Effector CD8-positive, alpha-beta T cell (primary cell): ENCODE measurements around the gene TBC1D26.
"Not testable (repeated sequence)": the region's sequence is repeated elsewhere in the genome, so short reads cannot be mapped to it uniquely, and the experiment has no call there.

Source experiments
- DNase-seq: peaks from one replicate; lab custom pipeline; 2025; lab: John Stamatoyannopoulos, UW

TBC1D26 gene

DNA sequence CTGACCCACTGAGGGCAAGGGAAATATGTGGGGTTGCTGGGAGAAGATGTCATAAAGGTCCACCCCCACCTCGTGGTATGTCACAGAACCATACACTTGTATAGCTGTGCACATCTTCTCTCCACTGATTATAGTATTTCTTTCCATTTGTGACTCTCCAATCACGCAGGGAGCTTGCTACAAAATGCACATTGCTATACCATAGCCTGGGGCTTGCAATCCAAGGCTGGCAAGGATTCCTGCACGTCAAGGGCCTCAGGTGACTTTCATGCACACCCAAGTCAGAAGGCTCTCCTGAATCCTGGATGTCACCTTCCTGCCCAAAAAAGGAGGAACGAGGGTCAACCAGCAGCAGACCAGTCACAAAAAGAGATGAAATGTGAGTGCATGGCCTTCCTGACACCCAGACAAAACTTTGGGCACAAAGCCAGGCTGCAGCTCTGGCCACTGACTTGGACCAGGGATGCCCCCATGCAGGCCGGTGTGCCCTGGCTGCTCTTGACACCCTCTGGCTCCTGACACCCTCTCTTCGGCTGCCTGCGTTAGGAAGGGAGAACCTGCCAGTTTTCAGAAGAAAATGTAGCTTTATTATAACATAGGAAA lies 12.1 kb downstream of the TBC1D26 start:
- no peak for DNase-seq

DNA sequence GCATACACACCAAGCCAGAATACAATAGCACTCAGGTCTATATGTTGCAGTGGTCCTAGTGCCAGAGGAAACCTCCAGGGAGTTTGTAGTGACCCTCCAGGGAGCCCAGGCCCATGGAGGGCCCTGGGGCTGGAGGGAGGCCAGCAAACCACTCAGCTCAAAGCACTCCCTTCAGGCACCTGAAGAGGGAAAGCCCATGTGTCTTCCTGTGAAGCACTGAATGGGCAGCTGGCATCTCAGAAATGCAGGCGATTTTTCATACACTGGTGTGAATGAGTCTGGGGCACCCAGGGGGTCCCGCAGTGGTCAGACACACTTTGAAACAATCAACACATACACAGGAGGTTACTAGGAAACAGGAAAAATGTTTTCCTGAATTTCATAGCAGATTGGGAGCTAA lies 12.8 kb downstream of the TBC1D26 start:
- no peak for DNase-seq

DNA sequence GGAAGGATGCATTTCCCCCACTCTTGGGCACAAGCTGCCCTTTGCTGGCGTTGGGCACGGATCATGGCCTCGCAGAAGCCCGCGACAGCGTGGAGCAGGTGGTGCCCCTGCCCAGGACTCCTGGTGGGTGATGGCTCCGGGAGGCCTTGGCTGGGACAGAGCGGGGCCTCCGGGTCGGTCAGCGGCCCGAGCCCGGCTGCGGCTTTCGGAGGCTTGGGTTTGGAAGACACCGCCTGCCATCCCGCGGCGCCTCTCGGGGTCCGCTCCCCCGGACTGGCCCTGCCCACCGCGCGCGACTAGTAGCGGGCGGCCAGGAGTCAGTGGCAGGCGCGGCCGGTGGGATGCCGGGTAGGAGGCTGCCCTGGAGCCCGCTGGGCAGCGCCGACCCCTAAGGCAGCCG lies 17.3 kb downstream of the TBC1D26 start:
- DNase-seq, result not testable (repeated sequence)

DNA sequence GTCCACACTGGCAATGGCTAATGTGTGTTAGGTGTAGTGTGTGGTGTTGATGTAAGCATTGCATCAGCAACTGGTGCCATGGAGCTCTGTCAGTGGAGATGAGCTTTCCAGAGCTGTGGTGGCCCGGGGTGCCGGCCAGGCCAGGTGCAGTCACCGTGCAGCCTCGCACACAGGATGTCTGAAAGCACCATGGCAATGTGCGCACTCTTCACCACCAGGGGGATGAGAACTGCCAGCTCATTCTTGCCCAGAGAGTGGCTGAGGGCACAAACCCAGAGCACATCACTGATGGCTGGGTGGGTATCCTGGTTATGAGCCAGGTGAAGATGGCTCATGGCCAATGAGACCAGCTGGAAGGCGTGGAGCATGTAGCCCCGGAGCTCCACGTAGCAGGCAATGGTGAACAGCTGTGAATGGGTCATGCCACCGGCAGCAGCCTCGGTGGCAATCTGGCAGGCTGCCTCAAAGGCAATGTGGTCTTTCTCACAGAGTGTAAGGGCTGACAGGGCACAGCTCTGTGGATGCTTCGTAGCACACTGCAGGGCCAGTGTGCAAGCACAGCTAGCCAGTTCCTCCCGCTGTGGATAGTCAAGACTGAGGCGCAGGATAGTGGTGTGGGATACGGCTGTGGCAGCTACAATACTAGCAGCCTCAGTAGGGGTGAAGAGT lies 36.9 kb downstream of the TBC1D26 start:
- not testable (repeated sequence) for DNase-seq

DNA sequence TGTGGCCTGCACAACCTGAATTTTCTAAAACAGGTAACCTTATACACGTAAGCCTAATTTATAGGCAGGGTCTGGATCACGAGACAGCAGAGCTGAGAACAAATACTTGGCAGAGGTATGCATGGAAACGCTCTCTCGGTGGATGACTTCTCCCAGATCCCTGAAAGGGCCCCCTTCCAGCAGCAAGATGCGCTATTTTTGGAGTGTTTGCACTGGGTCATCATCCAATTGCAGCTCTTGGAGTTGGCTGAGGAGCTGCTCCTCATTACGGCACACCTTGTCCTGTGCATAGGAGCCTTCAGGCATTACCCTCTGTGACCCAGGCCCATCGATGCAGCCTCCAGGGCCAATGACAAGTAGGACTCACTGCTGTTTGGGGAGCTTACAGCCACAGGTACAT lies 38.6 kb downstream of the TBC1D26 start:
- not testable (repeated sequence) for DNase-seq

DNA sequence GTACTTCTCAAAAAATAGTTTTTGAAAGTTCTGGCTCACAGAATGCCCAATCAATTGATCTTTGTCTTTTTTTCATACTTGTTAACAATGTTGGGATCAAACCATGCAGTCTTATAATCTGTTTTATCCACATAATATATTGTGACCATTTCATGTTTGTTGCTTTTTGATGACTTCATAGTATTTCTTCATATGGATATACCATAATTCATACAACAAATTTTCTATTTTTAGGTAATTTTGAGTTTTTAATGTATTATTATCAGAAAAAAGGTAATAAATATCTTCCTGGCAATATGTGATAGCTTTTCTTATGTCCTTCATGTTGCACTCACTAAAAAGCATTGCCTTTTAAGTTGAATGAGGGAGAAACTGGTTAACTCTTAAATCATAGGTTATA lies 44.8 kb downstream of the TBC1D26 start:
- DNase-seq, result no peak

DNA sequence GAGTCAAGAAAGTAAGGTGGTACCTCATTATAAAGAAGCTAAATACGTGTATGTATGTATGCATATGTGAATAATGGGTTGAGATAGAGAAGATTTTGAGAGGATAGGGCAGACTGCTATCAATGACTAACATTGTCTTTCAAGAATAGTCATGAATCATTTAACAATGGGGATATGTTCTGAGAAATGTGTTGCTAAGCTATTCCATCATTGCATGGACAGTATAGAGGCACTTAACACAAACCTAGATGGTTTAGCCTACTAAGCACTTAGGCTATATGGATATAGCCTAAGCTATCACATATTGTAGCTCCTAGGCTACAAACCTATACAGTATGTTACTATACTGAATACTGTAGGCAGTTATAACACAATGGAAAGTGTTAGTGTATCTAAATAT lies 45.2 kb downstream of the TBC1D26 start:
- no peak for DNase-seq

DNA sequence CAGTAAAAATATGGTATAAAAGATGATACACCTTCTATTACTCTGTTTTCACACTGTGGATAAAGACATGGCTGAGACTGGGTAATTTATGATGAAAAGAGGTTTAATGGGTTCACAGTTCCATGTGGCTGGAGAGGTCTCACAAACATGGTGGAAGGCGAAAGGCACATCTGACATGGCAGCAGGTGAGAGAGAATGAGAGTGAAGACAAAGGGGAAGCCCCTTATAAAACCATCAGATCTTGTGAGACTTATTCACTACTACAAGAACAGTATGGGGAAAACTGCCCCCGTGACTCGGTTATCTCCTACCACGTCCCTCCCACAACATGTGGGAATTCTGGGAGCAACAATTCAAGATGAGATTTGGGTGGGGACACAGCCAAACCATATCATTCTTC lies 45.6 kb downstream of the TBC1D26 start:
- DNase-seq, result no peak

DNA sequence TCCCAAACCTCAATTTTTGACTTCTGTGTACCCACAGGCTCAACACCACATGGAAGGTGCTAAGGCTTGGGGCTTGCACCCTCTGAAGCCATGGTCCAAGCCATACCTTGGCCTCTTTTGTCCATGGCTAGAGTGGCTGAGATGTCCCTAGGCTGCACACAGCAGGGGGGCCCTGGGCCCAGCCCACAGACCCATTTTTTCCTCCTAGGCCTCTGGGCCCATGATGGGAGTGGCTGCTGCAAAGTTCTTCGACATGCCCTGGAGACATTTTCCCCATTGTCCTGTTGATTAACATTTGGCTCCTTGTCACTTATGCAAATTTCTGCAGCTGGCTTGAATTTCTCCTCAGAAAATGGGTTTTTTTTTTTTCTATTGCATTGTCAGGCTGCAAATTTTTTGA lies 47.0 kb downstream of the TBC1D26 start:
- no peak for DNase-seq

DNA sequence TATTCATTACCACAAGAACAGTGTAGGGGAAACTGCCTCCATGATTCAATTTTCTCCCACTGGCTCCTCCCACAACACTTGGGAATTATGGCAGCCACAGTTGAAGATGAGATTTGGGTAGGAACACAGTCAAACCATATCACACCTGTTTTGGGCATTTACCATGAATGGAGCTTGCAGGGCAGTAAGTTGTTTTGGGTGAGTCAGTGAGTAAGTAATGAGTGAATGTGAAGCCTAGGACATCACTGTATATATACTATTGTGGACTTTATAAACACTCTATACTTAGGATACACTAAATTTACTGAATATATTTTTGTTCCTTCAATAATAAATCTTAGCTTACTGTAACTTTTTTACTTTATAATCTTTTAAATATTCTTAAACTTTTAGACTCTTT lies 48.1 kb downstream of the TBC1D26 start:
- DNase-seq, result no peak

DNA sequence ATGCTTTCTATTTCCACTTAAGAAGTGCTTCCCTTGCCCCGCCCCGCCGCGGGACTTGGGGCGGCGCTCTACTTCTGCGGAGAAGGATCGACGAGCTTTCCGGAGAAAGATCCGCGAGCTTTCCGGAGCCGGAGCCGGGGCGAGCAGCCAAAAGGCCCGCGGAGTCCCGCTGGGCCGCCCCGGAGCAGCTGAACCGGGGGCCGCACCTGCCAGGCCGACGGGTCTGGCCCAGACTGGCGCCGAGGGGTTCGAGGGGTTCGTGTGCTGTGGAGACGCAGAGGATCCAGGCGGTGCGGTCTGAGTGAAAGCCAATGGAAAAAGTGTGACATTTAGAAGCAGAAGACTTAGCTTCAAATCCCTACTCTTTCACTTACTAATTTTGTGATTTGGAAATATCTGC lies 50.8 kb downstream of the TBC1D26 start:
- DNase-seq, result no peak

DNA sequence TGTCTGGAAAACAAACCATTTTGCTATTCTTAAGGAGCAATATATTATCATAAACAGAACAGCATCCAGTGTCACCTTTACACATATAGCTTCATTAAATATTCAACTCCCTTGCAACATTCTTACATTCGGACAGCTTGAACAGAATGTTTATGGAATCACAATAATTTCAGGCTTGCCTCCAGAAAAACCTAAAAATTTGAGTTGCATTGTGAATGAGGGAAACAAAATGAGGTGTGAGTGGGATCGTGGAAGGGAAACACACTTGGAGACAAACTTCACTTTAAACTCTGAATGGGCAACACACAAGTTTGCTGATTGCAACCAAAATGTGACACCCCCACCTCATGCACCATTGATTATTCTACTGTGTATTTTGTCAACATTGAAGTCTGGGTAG lies 51.4 kb downstream of the TBC1D26 start:
- no peak for DNase-seq

DNA sequence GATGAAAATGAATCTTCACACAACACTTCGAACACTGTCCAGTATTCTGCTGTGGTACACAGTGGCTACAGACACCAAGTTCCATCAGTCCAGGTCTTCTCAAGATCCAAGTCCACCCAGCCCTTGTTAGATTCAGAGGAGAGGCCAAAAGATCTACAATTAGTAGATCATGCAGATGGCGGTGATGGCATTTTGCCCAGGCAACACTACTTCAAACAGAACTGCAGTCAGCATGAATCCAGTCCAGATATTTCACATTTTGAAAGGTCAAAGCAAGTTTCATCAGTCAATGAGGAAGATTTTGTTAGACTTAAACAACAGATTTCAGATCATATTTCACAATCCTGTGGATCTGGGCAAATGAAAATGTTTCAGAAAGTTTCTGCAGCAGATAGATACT lies 52.3 kb downstream of the TBC1D26 start:
- not testable (repeated sequence) for DNase-seq

DNA sequence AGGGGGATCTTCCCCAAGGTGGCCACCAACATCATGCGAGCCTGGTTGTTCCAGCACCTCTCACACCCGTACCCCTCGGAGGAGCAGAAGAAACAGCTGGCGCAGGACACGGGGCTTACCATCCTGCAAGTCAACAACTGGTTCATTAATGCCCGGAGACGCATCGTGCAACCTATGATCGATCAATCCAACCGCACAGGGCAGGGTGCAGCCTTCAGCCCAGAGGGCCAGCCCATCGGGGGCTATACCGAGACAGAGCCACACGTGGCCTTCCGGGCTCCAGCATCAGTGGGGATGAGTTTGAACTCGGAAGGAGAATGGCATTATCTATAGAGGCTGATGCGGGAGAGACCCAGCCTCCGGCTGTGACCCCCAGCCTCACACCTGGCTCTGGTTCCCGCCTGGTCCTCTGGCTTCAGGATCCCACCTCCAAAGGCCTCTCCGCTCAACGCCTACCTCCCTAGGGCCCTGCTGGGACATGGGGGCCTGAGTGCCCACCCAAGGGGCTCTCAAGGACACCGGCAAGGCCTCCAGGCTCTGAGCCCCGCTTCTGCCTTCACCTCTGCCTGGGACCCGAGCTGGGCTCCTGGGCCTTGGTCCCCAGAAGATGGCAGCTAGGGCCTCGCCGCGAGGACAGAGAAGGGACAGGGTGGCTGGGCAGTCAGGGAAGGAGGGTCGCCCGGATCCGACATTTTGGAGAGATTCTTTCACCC lies 55.4 kb downstream of the TBC1D26 start:
- DNase-seq, result not testable (repeated sequence)

DNA sequence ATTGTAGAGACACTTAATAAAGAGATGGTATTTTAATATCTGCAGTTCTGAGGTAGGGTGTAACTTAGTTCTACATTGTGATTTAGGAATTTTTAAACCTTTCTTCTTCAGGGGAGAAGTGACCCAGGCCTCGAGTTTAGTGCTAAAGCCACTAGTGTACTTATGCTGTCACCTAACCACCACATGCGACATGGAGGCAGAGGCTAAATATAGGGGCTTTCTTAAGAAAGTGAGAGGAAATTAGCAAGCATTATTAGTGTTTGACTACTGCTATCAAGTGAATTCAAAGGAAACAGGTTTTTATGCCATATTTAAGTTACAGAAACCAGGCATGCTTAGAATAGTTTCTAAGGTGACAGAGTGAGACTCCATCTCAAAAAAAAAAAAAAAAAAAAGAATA lies 56.3 kb downstream of the TBC1D26 start:
- not testable (repeated sequence) for DNase-seq
